ENCODE measurements around the gene ARL8A. TPM values are rescaled to one million over a fixed set of nuclear protein-coding genes. Genes with fewer than 3 reads are reported as not detected.

The ARL8A gene
- polyA plus RNA-seq, 3 donors: 12.4 to 123 (median 14.8) TPM

DNA sequence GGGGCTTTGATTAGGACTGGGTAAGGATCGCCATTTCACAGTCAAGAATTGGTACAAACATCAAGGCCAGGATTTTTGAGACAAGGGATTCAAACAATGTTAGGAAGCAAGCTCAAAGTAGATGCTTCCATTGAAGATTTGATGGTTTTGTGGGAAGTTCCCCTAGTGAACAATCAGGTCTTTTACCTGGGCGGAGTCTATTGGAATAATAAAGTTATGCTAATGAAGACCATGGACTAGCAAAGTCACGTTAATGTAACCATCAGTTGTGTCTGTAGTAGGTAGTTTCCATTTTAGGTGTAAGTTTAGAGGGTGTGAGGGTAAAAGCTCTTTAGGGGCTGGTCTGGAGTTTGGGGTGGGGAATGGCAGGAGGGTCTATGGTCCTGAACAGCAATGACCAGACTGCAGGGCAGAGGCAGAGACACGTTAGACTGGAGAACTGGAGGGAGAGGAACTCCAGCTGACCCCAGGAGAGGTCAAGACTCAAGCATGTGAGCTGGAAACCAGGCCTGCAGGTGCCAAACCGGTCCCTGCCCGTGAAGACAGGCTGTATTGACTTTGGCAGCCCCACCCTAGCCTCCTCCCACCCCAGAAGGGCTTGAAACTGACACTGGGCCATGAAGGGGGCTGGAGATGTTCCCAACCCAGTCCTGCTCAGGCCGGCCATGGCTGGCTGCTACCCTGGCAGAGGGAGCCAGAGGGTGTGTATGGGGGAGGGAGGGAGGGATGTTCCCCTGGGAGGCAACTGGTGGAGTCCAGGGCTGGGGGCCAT is 57.8 kb downstream of the ARL8A start:
- Histone ChIP-seq H3K27ac (ENCODE audit: low read depth in 1 of 2, low read length in 2 of 2) (no peak overlapping the region), H3K79me2 (ENCODE audit: insufficient read depth, low read length) (no peaks in the 10 kb centered on the region), H3K36me3 (replicated peaks in 1 of 2; ENCODE audit: control insufficient read depth in 1 of 2, insufficient read depth in 2 of 2, low read length in 2 of 2) (no peaks in the 10 kb centered on the region), H3K27me3 (ENCODE audit: control insufficient read depth in 2 of 2, insufficient read depth in 2 of 2, low read length in 2 of 2) (no peaks in the 10 kb centered on the region), H3K4me1 (ENCODE audit: control insufficient read depth in 1 of 2, insufficient read depth in 2 of 2, low read length in 2 of 2) (no peaks in the 10 kb centered on the region), H2AFZ (ENCODE audit: insufficient read depth, low read depth, low read length, poor library complexity, severe bottlenecking) (no peak overlapping the region), H3K4me2 (replicated peaks; ENCODE audit: extremely low read depth, low read length, poor library complexity, severe bottlenecking) (no peak overlapping the region), H3K9me3 (replicated peaks in 1 of 2; ENCODE audit: control insufficient read depth in 1 of 2, insufficient read depth in 1 of 2, low read length in 2 of 2) (no peaks in the 10 kb centered on the region), H3K9ac (ENCODE audit: insufficient read depth, low read length, poor library complexity, severe bottlenecking) (no peak overlapping the region), H3K4me3 (replicated peaks in 1 of 3; ENCODE audit: low read depth in 2 of 3, low read length in 3 of 3) (no peak overlapping the region), H4K20me1 (ENCODE audit: insufficient read depth, low read length) (no peaks in the 10 kb centered on the region)
- Mint-ChIP-seq H3K36me3 (no peaks in the 10 kb centered on the region), H3K4me1 (no peaks in the 10 kb centered on the region), H3K27ac (no peak overlapping the region), H3K27me3 (ENCODE audit: low read depth in 3 of 3) (peaks cover 0 to 11% (median 10%) of the 10 kb centered on the region in 3 donors), H3K4me3 (no peak overlapping the region), H3K9me3 (peaks cover 0 to 1% (median 0%) of the 10 kb centered on the region in 7 donors)
- no peak for DNase-seq
- WGBS (ENCODE audit: insufficient coverage): 67% methylated on average over 4 of the region's 7 CpGs
- intact Hi-C loops (cut with micrococcal nuclease): no loop called here
- TF ChIP-seq, protein P1, sequence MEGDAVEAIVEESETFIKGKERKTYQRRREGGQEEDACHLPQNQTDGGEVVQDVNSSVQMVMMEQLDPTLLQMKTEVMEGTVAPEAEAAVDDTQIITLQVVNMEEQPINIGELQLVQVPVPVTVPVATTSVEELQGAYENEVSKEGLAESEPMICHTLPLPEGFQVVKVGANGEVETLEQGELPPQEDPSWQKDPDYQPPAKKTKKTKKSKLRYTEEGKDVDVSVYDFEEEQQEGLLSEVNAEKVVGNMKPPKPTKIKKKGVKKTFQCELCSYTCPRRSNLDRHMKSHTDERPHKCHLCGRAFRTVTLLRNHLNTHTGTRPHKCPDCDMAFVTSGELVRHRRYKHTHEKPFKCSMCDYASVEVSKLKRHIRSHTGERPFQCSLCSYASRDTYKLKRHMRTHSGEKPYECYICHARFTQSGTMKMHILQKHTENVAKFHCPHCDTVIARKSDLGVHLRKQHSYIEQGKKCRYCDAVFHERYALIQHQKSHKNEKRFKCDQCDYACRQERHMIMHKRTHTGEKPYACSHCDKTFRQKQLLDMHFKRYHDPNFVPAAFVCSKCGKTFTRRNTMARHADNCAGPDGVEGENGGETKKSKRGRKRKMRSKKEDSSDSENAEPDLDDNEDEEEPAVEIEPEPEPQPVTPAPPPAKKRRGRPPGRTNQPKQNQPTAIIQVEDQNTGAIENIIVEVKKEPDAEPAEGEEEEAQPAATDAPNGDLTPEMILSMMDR (IDR thresholded peaks at IDR 0.05): no peak

DNA sequence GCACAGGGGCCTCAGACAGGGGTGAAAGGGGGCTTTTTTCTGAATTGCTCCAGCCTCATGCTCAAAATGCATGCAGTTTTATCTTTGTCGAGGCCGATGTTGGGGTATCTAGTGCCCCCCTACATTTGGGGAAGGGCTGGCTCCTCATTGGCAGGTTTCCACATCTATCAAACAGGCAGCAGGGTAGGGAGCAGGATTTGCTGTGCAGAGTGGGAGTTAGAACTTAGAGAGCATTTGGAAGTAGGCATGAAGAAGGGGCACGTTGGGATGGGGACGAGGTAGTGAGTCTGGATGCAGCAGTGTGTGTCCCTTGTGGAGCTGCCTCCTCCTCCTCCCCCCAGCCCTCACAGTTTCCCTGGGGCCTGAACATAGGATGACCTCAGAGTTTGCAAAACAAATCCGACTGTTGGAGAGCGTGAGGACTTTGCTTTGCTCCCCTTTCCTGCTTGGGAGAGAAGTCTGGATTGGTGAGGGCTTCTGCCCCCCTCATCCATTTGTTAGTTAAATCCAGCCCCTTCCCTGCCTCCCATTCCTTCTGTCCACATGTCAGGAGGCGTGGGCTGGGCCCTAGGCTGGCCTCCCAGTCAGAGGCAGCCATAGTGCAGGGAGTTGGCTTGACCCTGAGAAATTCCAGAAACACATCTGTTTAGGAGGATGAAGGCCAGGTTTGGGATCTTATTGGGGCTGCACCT is 58.7 kb downstream of the ARL8A start:
- Histone ChIP-seq H3K27ac (ENCODE audit: low read depth in 1 of 2, low read length in 2 of 2) (no peak overlapping the region), H3K9ac (ENCODE audit: insufficient read depth, low read length, poor library complexity, severe bottlenecking) (no peak overlapping the region), H3K4me1 (ENCODE audit: control insufficient read depth in 1 of 2, insufficient read depth in 2 of 2, low read length in 2 of 2) (no peaks in the 10 kb centered on the region), H3K9me3 (replicated peaks in 1 of 2; ENCODE audit: control insufficient read depth in 1 of 2, insufficient read depth in 1 of 2, low read length in 2 of 2) (no peaks in the 10 kb centered on the region), H3K79me2 (ENCODE audit: insufficient read depth, low read length) (no peaks in the 10 kb centered on the region), H3K4me2 (replicated peaks; ENCODE audit: extremely low read depth, low read length, poor library complexity, severe bottlenecking) (no peak overlapping the region), H4K20me1 (ENCODE audit: insufficient read depth, low read length) (no peaks in the 10 kb centered on the region), H3K27me3 (ENCODE audit: control insufficient read depth in 2 of 2, insufficient read depth in 2 of 2, low read length in 2 of 2) (no peaks in the 10 kb centered on the region), H2AFZ (ENCODE audit: insufficient read depth, low read depth, low read length, poor library complexity, severe bottlenecking) (no peak overlapping the region), H3K36me3 (replicated peaks in 1 of 2; ENCODE audit: control insufficient read depth in 1 of 2, insufficient read depth in 2 of 2, low read length in 2 of 2) (no peaks in the 10 kb centered on the region), H3K4me3 (replicated peaks in 1 of 3; ENCODE audit: low read depth in 2 of 3, low read length in 3 of 3) (no peak overlapping the region)
- Mint-ChIP-seq H3K4me3 (no peak overlapping the region), H3K36me3 (no peaks in the 10 kb centered on the region), H3K27me3 (ENCODE audit: low read depth in 3 of 3) (peaks cover 0 to 8% (median 5%) of the 10 kb centered on the region in 3 donors), H3K9me3 (no peaks in the 10 kb centered on the region), H3K4me1 (no peaks in the 10 kb centered on the region), H3K27ac (no peak overlapping the region)
- TF ChIP-seq, protein P1 (IDR thresholded peaks at IDR 0.05): no peak
- intact Hi-C loops (cut with micrococcal nuclease): no loop called here
- 94% methylated on average over 2 of the region's 7 CpGs for WGBS (ENCODE audit: insufficient coverage)
- DNase-seq: no peak

All from CD14-positive monocyte (primary cell).